Neural crest cell (in vitro differentiated cells): Measurements from ENCODE around the gene QSOX2. TPM values are rescaled to one million over a fixed set of nuclear protein-coding genes. Genes with fewer than 3 reads are reported as not detected.

Source experiments
- DNase-seq: peaks from one replicate; pipeline ENCODE4 v3.0.0; 2021; ENCODE audit warnings: low read depth, mixed read lengths, low spot score
- H3K27ac Mint-ChIP-seq: one replicate; pipeline ENCODE4 v1.8.0; 2021; ENCODE audit warnings: mild to moderate bottlenecking, mixed read lengths; ENCODE audit not compliant: unreplicated experiment
- H3K27me3 Mint-ChIP-seq: 2 replicates; pipeline ENCODE4 v1.8.0; 2021; ENCODE audit warnings: low read depth, mild to moderate bottlenecking, mixed read lengths
- H3K36me3 Mint-ChIP-seq: 2 replicates; pipeline ENCODE4 v1.8.0; 2021; ENCODE audit warnings: low read depth, mild to moderate bottlenecking, mixed read lengths
- H3K4me1 Mint-ChIP-seq: 2 replicates; pipeline ENCODE4 v1.8.0; 2021; ENCODE audit warnings: mixed read lengths
- H3K4me3 Mint-ChIP-seq: one replicate; pipeline ENCODE4 v1.8.0; 2021; ENCODE audit warnings: mild to moderate bottlenecking, mixed read lengths
- H3K9me3 Mint-ChIP-seq: 2 replicates; pipeline ENCODE4 v1.8.0; 2021; ENCODE audit warnings: mixed read lengths
- total RNA-seq: library from RNA; stranded (reverse); gene quantifications from 2 replicates; pipeline ENCODE4 v1.2.1, GENCODE V29; 2021
- TF ChIP-seq, protein P1 (sequence below): fragments of 200-600 bp; sonication (generic); conservative IDR thresholded peaks from 2 replicates; pipeline ENCODE4 v1.5.0; 2021; ENCODE audit warnings: antibody characterized with exemption, mild to moderate bottlenecking

The QSOX2 gene
- total RNA-seq, 1 donor from 2014 or later, result 28.7 TPM

- Mint-ChIP-seq H3K4me1 (peaks cover 16% of the 10 kb centered on the region), H3K4me3 (no peak overlapping the region), H3K9me3 (no peaks in the 10 kb centered on the region), H3K27ac (no peak overlapping the region), H3K36me3 (no peaks in the 10 kb centered on the region), H3K27me3 (peaks cover 2% of the 10 kb centered on the region)
- no peak for DNase-seq
- TF ChIP-seq, protein P1, sequence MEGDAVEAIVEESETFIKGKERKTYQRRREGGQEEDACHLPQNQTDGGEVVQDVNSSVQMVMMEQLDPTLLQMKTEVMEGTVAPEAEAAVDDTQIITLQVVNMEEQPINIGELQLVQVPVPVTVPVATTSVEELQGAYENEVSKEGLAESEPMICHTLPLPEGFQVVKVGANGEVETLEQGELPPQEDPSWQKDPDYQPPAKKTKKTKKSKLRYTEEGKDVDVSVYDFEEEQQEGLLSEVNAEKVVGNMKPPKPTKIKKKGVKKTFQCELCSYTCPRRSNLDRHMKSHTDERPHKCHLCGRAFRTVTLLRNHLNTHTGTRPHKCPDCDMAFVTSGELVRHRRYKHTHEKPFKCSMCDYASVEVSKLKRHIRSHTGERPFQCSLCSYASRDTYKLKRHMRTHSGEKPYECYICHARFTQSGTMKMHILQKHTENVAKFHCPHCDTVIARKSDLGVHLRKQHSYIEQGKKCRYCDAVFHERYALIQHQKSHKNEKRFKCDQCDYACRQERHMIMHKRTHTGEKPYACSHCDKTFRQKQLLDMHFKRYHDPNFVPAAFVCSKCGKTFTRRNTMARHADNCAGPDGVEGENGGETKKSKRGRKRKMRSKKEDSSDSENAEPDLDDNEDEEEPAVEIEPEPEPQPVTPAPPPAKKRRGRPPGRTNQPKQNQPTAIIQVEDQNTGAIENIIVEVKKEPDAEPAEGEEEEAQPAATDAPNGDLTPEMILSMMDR, result no peak
Measured at GRCh38 chr9:136264031-136264430, 18.4 kb upstream of the QSOX2 start.

GRCh38 chr9:136262671-136263178, 17.1 kb upstream of the QSOX2 start:
- no peaks in the 10 kb centered on the region for H3K36me3 Mint-ChIP-seq
- H3K27ac Mint-ChIP-seq, result no peak overlapping the region
- H3K27me3 Mint-ChIP-seq, result no peaks in the 10 kb centered on the region
- TF ChIP-seq, protein P1, result no peak
- no peaks in the 10 kb centered on the region for H3K9me3 Mint-ChIP-seq
- no peak for DNase-seq
- no peak overlapping the region for H3K4me3 Mint-ChIP-seq
- H3K4me1 Mint-ChIP-seq, result peaks cover 4% of the 10 kb centered on the region

- no peak overlapping the region for H3K27ac Mint-ChIP-seq
- peaks cover 2% of the 10 kb centered on the region for H3K4me1 Mint-ChIP-seq
- no peak for DNase-seq
- TF ChIP-seq, protein P1, result no peak
- H3K9me3 Mint-ChIP-seq, result no peaks in the 10 kb centered on the region
- no peak overlapping the region for H3K4me3 Mint-ChIP-seq
- no peaks in the 10 kb centered on the region for H3K27me3 Mint-ChIP-seq
- H3K36me3 Mint-ChIP-seq, result no peaks in the 10 kb centered on the region
Measured at GRCh38 chr9:136261686-136262430, 16.2 kb upstream of the QSOX2 start.

GRCh38 chr9:136260936-136261472, 15.4 kb upstream of the QSOX2 start:
- H3K27me3 Mint-ChIP-seq, result no peaks in the 10 kb centered on the region
- H3K4me3 Mint-ChIP-seq, result no peak overlapping the region
- no peak for DNase-seq
- H3K4me1 Mint-ChIP-seq, result no peaks in the 10 kb centered on the region
- no peaks in the 10 kb centered on the region for H3K36me3 Mint-ChIP-seq
- H3K27ac Mint-ChIP-seq, result no peak overlapping the region
- H3K9me3 Mint-ChIP-seq, result no peaks in the 10 kb centered on the region
- TF ChIP-seq, protein P1, result no peak

DNA sequence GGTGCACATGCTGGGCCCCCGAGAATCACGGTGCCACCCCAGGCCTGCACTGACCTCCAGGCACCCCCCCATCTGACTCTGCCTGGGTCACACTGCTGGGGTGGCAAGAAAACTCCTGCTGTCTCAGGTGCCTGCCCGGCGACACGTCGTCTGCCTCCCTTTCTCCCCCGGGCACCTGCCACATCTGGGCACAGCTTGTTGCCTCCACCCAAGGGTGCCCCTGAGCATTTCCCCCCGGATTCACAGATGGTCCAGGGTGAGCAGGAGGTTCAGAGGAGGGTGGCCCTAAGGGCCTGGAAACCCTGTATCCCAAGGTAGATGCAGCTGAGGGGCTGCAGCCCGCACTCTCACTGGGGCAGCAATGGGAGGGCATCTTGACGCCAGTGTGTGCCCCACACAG, 14.9 kb upstream of the QSOX2 start:
- no peak for DNase-seq
- Mint-ChIP-seq H3K36me3 (no peaks in the 10 kb centered on the region), H3K4me3 (no peak overlapping the region), H3K27me3 (no peaks in the 10 kb centered on the region), H3K4me1 (no peaks in the 10 kb centered on the region), H3K27ac (no peak overlapping the region), H3K9me3 (no peaks in the 10 kb centered on the region)
- TF ChIP-seq, protein P1, result no peak
